Fibroblast of lung (primary cell): ENCODE results near the gene GAA. TPM values are rescaled to one million over a fixed set of nuclear protein-coding genes. Genes with fewer than 3 reads are reported as not detected.
"Not testable (repeated sequence)": the region's sequence is repeated elsewhere in the genome, so short reads cannot be mapped to it uniquely, and the experiment has no call there.

Source experiments
- DNase-seq, 2 donors: peaks; one replicate each; pipeline versions ENCODE4 v3.0.0 to v3.0.0-alpha.2; 2010; ENCODE audit warnings: low read depth in 2 of 2
- H2AFZ ChIP-seq: 2 replicates; pipeline ENCODE4 v1.5.1; 2012; ENCODE audit warnings: low read length, control low read depth, inconsistent platforms
- H3K27ac ChIP-seq: 2 replicates; pipeline ENCODE4 v1.5.1; 2011; ENCODE audit warnings: low read length, control low read depth; ENCODE audit not compliant: insufficient read depth
- H3K27me3 ChIP-seq: 2 replicates; pipeline ENCODE4 v1.5.1; 2011; ENCODE audit warnings: mild to moderate bottlenecking, low read length; ENCODE audit not compliant: control insufficient read depth, insufficient read depth
- H3K36me3 ChIP-seq: 2 replicates; pipeline ENCODE4 v1.5.1; 2011; ENCODE audit warnings: low read length; ENCODE audit not compliant: control insufficient read depth, insufficient read depth
- H3K4me1 ChIP-seq: 2 replicates; pipeline ENCODE4 v1.5.1; 2011; ENCODE audit warnings: low read length; ENCODE audit not compliant: control insufficient read depth, insufficient read depth; ENCODE audit errors: extremely low read depth
- H3K4me2 ChIP-seq: 2 replicates; pipeline ENCODE4 v1.5.1; 2011; ENCODE audit warnings: low read length, control low read depth; ENCODE audit not compliant: insufficient read depth; ENCODE audit errors: extremely low read depth
- H3K4me3 ChIP-seq, 4 experiments: fragments of 200-600 bp in 1 of 4; sonication (generic) in 1 of 4; replicated peaks in 1 of 4; 2 replicates each; pipeline ENCODE4 v1.5.1; 2011 to 2016; ENCODE audit warnings: low read length in 4 of 4, low read depth in 3 of 4, mild to moderate bottlenecking in 3 of 4, control low read depth in 2 of 4, inconsistent platforms in 1 of 4, mixed read lengths in 1 of 4; ENCODE audit not compliant: insufficient read depth in 1 of 4; ENCODE audit errors: control extremely low read depth in 1 of 4
- H3K79me2 ChIP-seq: 2 replicates; pipeline ENCODE4 v1.5.1; 2012; ENCODE audit warnings: mild to moderate bottlenecking, low read length, inconsistent platforms; ENCODE audit not compliant: control insufficient read depth, insufficient read depth
- H3K9ac ChIP-seq: 2 replicates; pipeline ENCODE4 v1.5.1; 2011; ENCODE audit warnings: mild to moderate bottlenecking, low read length, control low read depth; ENCODE audit not compliant: insufficient read depth
- H3K9me3 ChIP-seq: 2 replicates; pipeline ENCODE4 v1.5.1; 2012; ENCODE audit warnings: low read depth, low read length; ENCODE audit not compliant: control insufficient read depth, insufficient read depth
- H4K20me1 ChIP-seq: 2 replicates; pipeline ENCODE4 v1.5.1; 2011; ENCODE audit warnings: low read length; ENCODE audit not compliant: control insufficient read depth, insufficient read depth; ENCODE audit errors: extremely low read depth
- CTCF ChIP-seq, 2 donors: IDR thresholded peaks in 1 of 2; conservative IDR thresholded peaks in 1 of 2; 1 replicate in 1 of 2; 2 replicates in 1 of 2; pipeline ENCODE4 v1.5.1; 2011 to 2012; ENCODE audit warnings: low read length in 2 of 2, control low read depth in 1 of 2, inconsistent platforms in 1 of 2, low read depth in 1 of 2, mild to moderate bottlenecking in 1 of 2
- EZH2 ChIP-seq: IDR thresholded peaks from 2 replicates; pipeline ENCODE4 v1.5.1; 2012; ENCODE audit warnings: low read length, control low read depth, mild to moderate bottlenecking; ENCODE audit errors: missing control alignments
- polyA plus RNA-seq, 2 donors: library from polyadenylated mRNA; depleted of rRNA in 1 of 2; stranded (reverse) in 1 of 2; unstranded in 1 of 2; fragments of >200 nt; gene quantifications; 2 replicates each; pipeline ENCODE4 v1.2.1, GENCODE V29; 2011 to 2012; ENCODE audit warnings: missing spikeins in 1 of 2
- total RNA-seq: library from RNA; depleted of rRNA; stranded (reverse); fragments of >200 nt; gene quantifications from 2 replicates; pipeline ENCODE4 v1.2.1, GENCODE V29; 2014

GAA gene
- total and polyA plus RNA-seq, 2 donors (not counting 1 experiment from before 2014, with no cell fraction given): 6.4 to 25.6 TPM

GRCh38 chr17:80086616-80087015 is 14.8 kb upstream of the GAA start:
- Histone ChIP-seq H3K9me3 (no peaks in the 10 kb centered on the region), H2AFZ (no peak overlapping the region), H3K4me3 (no peak overlapping the region), H3K79me2 (no peaks in the 10 kb centered on the region), H3K4me2 (no peak overlapping the region), H4K20me1 (no peaks in the 10 kb centered on the region), H3K4me1 (peaks cover 2% of the 10 kb centered on the region), H3K36me3 (no peaks in the 10 kb centered on the region), H3K27me3 (peaks cover 2% of the 10 kb centered on the region), H3K9ac (no peak overlapping the region), H3K27ac (no peak overlapping the region)
- TF ChIP-seq CTCF (conservative IDR thresholded peaks at IDR 0.05 in 1 of 2, IDR thresholded peaks at IDR 0.05 in 1 of 2; ENCODE audit: low read depth in 1 of 2, low read length in 2 of 2) (no peak), EZH2 (no peak)
- DNase-seq: no peak

- Histone ChIP-seq H3K4me1 (peaks cover 2% of the 10 kb centered on the region), H3K27ac (no peak overlapping the region), H3K36me3 (no peaks in the 10 kb centered on the region), H3K79me2 (no peaks in the 10 kb centered on the region), H4K20me1 (no peaks in the 10 kb centered on the region), H3K4me2 (no peak overlapping the region), H3K27me3 (peaks cover 2% of the 10 kb centered on the region), H3K9me3 (no peaks in the 10 kb centered on the region), H2AFZ (no peak overlapping the region), H3K9ac (no peak overlapping the region), H3K4me3 (no peak overlapping the region)
- TF ChIP-seq EZH2: no peak
- no peak for TF ChIP-seq CTCF (conservative IDR thresholded peaks at IDR 0.05 in 1 of 2, IDR thresholded peaks at IDR 0.05 in 1 of 2; ENCODE audit: low read depth in 1 of 2, low read length in 2 of 2)
- no peak for DNase-seq
Observed at GRCh38 chr17:80087346-80088265, 13.8 kb upstream of the GAA start.

- no peaks in the 10 kb centered on the region for H3K27me3 ChIP-seq
- TF ChIP-seq EZH2: no peak
- TF ChIP-seq CTCF (conservative IDR thresholded peaks at IDR 0.05 in 1 of 2, IDR thresholded peaks at IDR 0.05 in 1 of 2; ENCODE audit: low read depth in 1 of 2, low read length in 2 of 2): no peak
- H3K4me2 ChIP-seq: no peak overlapping the region
- no peaks in the 10 kb centered on the region for H3K36me3 ChIP-seq
- H3K4me3 ChIP-seq: no peak overlapping the region
- no peak for DNase-seq
- H3K4me1 ChIP-seq: no peaks in the 10 kb centered on the region
- no peak overlapping the region for H3K27ac ChIP-seq
- H3K9ac ChIP-seq: no peak overlapping the region
- H3K79me2 ChIP-seq: no peaks in the 10 kb centered on the region
- H3K9me3 ChIP-seq: no peaks in the 10 kb centered on the region
- H2AFZ ChIP-seq: no peak overlapping the region
- no peaks in the 10 kb centered on the region for H4K20me1 ChIP-seq
Observed at GRCh38 chr17:80089762-80090161, 11.6 kb upstream of the GAA start.

GRCh38 chr17:80090164-80090563 is 11.2 kb upstream of the GAA start:
- not testable (repeated sequence) for H3K36me3 ChIP-seq, H3K79me2 ChIP-seq, H3K4me2 ChIP-seq, H3K27me3 ChIP-seq, H3K9me3 ChIP-seq, DNase-seq, H4K20me1 ChIP-seq, H3K9ac ChIP-seq, H3K4me1 ChIP-seq, H2AFZ ChIP-seq, H3K27ac ChIP-seq, H3K4me3 ChIP-seq
